ENCODE measurements around the gene MBD1.
"Not testable (repeated sequence)": the region's sequence is repeated elsewhere in the genome, so short reads cannot be mapped to it uniquely, and the experiment has no call there.

The MBD1 gene

DNA sequence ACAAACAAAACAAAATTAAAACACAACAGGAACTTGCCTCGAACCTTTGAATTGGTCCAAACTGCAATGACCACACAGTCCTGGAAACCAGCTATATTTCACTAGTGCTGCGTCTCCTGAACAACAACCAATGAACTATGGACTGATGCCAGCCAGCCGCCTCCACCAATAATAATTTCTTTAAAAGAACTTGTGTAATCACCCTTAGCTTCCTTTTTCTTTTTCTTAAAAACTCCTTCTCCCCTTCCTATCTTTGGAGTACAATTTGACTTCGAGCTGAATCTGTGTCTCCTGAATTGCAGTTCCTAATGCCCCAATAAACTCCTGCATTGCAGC lies 7.8 kb upstream of the MBD1 start:
- DNase-seq: no peak

- DNase-seq: not testable (repeated sequence)
These were observed 7.2 kb upstream of the MBD1 start for GRCh38 chr18:50288348-50289107.

DNA sequence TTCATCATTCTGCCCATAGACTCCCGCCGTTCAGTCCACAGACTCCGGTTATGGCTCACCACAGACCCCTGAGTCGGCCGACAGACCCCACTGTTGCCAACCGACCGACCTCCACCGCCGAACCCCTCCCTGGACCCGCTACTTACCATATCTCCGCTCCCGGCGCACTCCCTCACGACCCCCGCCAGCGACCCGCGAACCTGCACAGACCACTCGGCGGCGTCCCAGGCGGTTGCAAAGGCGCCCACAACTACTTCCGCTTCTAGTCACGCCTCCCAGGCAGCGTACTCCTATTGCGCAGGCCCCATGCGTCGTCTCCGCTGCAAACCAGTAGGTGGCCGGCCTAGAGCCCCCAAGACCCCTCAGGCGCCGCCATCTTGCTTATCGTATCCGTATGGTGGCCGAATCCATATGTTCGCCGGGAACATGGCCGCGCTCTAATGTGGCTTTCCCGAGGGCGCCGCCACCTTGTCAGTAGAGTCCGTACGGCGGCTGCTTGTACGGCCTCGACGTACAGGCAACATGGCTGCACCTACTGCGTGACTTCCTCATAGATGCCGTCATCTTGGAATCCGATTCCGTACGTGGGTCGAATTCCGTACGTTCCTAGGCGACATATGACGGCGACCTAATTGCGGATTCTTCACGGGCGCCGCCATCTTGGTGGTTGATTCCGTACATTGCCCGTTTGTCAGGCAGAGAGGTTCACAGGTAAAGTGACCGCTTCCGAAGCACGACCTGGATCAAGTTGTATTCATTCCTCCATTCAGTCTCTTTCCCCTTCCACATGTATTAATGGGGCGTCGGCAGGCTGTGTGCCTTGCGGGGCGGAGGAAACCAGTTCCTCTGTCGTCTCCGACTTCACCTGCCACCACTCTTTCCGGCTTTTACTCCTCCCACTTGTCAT lies 6.4 kb upstream of the MBD1 start, which contains the start of gene CXXC1:
Gene CXXC1 (minus strand): TSS at position 252 of the 907 bp plus-strand sequence. CDS start 103 bp downstream, at position 149.
- peak; percentile 92 to 96 (median 96) for DNase-seq

DNA sequence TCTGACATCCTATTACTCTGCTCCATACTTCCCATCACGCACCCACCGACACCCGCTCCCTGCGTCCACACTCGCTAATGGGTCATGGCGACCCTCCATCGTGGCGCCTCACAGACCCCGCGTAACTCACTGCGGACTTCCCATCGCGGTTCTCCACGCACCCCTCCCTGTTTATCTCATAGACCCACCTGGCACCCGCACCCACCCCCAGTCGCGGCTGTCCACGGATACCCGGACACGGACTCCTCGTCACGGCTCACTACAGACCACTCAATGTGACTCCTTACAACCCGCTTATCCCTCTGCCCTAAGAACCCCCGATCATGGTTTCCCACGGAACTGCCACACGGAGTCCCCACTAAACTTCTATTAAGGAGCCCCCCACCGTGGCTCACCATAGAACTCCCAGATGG lies 5.7 kb upstream of the MBD1 start:
- DNase-seq: no peak

- DNase-seq: no peak
These were observed 5.2 kb upstream of the MBD1 start for GRCh38 chr18:50286391-50287027.

DNA sequence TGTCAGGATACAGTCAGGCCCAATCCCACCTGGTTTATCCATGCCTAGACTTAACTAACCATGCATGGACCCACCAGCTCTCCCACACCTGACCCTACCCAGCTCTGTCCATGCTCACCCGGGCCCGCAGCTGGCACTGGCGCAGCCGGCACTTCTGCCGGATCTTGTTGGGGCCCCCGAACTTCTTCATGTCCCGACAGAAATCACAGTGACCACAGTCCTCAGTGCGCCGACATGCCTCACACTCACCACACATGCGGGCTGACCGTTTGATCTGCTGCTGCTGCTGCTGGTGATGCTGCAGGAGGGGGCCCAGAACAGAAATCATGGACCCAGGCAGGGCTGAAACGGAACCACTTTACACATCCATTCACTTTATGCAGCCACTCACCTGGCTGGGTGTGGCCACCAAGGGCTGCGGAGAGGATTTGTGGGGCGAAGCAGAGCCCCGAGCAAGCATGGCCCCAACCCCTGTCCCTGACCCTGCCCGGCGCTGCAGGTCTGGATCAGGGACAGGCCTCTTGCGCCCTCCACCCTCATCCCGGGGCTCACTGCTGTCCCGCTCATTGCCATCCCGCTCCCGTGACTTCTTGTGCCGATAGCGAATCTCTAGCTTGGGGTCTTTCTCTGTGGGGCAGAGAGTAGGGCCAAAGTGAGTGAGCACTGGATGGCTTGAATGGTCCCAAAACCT lies 4.5 kb upstream of the MBD1 start:
- DNase-seq: no peak

DNA sequence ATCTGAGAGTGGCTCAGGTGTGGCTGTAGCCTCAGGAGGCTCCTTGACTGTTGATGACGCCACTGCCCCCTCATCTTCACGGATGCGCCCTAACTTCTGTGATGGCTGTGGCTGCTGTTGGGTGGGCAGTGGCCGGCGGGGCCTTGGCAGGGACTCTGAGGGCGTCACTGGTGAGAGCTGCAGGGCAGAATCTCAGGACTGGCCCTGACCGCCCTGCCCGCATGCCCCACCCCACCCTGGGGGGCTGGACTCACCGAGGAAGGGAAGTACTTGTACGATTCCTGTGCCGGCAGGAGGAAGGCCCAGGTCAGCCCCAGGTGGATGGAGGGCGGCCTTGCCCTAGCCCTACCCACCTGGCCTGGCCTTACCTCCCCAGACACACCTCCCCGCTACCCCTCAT lies 3.7 kb upstream of the MBD1 start:
- no peak for DNase-seq

DNA sequence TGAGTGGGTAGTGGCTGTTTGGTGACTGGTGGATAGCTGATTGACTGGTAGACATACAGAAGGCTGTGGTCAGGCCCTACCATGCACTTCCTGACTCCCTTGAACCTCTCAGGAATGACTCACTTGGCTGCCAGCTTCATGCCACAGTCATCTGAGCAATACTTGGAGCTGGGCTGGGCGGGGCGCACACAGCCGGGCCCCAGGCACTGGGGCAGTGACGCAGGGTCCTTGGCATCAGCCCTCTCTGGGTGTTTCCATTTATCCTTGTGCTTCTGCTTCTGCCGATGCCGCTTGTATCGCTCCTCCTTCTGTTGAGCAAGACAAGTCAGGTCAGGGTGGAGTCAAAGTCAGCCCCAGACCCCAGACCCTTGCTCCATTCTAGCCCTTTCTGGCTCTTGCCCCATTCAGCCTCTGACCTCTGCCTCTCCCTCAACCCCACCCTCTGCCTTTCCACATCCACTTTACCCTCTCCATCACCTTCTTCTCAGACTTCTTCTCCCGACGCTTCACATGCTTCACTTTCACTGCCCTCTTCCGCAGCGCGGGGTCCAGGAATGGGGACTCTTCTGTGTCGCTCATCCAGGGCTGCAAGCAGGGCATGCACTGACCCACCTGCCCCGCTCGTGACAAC lies 3.0 kb upstream of the MBD1 start:
- no peak for DNase-seq

GRCh38 chr18:50283469-50284209 lies 2.3 kb upstream of the MBD1 start:
- no peak for DNase-seq

DNA sequence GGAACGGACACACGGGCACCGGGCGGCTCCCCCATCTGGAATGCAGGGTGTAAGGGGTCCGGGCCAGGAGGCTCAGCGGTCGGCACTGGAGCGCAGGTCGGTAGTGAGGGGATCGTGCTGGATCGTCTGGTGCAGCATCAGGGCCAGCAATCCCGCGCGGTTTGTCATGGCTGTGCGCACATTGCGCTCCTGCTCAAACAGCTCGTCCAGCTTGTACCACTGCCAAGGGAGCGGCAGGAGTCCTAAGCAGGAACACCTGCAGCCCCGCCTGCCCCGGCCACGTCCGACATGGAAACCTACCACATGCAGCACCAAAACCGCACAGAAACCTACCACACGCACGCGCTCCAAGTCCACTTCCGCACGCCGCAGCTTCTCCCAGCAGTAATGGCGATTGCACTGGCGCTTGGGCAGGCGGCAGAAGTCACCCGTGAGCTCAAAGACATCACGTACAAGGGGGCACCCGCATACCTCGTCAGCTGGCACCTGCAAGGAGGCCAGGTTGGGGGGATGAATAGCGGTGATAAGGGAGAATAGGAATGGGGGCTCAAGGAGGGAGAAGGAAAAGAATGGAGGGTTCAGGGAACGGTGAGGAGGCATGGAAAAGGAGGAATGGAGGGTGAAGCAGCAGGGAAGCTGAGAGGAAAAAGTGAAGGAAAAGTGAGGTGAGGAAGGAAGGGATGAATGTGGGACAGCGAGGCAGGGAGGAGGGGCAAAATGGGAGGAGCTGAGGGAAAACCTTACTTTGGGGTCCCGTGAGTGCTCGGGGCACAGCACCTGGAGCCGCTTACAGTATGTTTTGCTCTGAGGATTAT lies 1.4 kb upstream of the MBD1 start:
- DNase-seq: no peak

DNA sequence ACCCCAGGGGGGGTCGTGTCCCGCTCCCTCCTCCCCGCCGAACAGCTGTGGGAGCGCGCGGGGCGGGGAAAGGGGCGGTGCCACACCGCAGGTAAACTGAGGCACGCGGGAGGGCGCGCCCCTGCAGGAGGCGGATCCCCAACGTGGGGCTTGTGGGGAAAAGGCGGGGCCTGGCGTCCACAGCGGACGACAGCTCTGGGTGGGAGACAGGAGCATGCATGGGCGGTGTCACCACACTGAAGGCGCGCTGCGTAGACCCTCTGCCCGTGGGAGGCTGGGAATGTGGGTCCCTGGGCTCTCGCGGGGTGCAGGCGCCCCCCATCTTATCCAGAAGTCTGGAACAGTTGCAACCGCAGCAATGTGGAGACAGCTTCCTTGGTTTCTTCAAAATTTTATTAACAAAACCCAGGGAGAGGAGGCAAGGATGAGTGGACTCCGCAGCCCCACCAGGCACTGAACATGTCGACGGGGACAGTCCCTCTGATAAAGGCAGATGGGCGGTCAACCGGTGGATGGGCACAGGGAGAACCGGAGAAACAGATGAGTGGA lies 723 bp upstream of the MBD1 start:
- DNase-seq: no peak

GRCh38 chr18:50280707-50281294 lies 522 bp downstream of the MBD1 start:
- no peak for DNase-seq

DNA sequence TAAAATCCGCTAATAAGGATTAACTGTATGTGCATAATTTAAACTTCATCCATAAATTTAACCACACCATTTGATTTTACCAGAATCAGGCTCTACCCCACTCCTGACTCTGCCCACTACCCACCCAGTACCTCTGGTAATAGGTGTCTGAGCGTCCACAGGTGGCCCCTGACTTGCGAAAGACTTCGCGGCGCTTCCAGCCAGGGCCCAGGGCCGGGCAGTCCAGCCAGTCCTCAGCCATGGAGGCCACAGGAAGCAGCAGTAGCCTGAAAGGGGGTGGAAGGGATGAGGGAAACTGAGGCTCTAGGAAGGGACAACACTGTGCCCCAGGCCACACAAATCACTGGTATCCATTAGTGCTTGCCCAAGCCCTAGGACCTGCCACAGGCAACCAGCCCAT lies 1.6 kb downstream of the MBD1 start:
- no peak for DNase-seq

GRCh38 chr18:50277942-50278341 lies 3.4 kb downstream of the MBD1 start:
- no peak for DNase-seq

- no peak for DNase-seq
These were observed 4.9 kb downstream of the MBD1 start for GRCh38 chr18:50276452-50276851.

- no peak for DNase-seq
These were observed 5.8 kb downstream of the MBD1 start for GRCh38 chr18:50275503-50276036.

GRCh38 chr18:50274941-50275340 lies 6.4 kb downstream of the MBD1 start:
- DNase-seq: no peak

- no peak for DNase-seq
These were observed 7.3 kb downstream of the MBD1 start for GRCh38 chr18:50274044-50274442.

- no peak for DNase-seq
These were observed 7.9 kb downstream of the MBD1 start for GRCh38 chr18:50273203-50274043.

All from activated CD4-positive, CD25-positive, alpha-beta regulatory T cell (primary cell).